Left ventricle myocardium inferior (tissue), 1 donor: ENCODE results near the gene SH3PXD2A. TPM values are rescaled to one million over a fixed set of nuclear protein-coding genes. Genes with fewer than 3 reads are reported as not detected.

Experiments used
- DNase-seq: peaks from one replicate; pipeline ENCODE4 v3.0.0-alpha.2; 2020
- H3K27ac ChIP-seq: fragments of 200-600 bp; replicated peaks from 2 replicates; pipeline ENCODE4 v1.8.0; 2021
- H3K27me3 ChIP-seq: fragments of 200-600 bp; 2 replicates; pipeline ENCODE4 v1.8.0; 2021; ENCODE audit warnings: low read depth
- H3K36me3 ChIP-seq: fragments of 200-600 bp; 2 replicates; pipeline ENCODE4 v1.8.0; 2021
- H3K4me1 ChIP-seq: fragments of 200-600 bp; 2 replicates; pipeline ENCODE4 v1.8.0; 2021
- H3K4me3 ChIP-seq: fragments of 200-600 bp; 2 replicates; pipeline ENCODE4 v1.8.0; 2021; ENCODE audit warnings: mild to moderate bottlenecking, moderate library complexity
- H3K9me3 ChIP-seq: fragments of 200-600 bp; replicated peaks from 2 replicates; pipeline ENCODE4 v1.8.0; 2021
- intact Hi-C: fragments of 100-400 bp; cut with micrococcal nuclease; formaldehyde crosslinking; loops from one replicate; pipeline ENCODE4 v1.11.0; 2022
- total RNA-seq: library from RNA; stranded (reverse); fragmentation: NEBNext Ultra II Directional; extraction: Animal tissue kit (Norgen Biotek cat#: 25700); gene quantifications from one replicate; pipeline ENCODE4 v1.2.1, GENCODE V29; 2021
- TF ChIP-seq, protein P1 (sequence below): fragments of 200-600 bp; IDR thresholded peaks from 2 replicates; pipeline ENCODE4 v1.8.0; 2021; ENCODE audit warnings: antibody characterized with exemption, mild to moderate bottlenecking, borderline replicate concordance
- donor health status: DM: no; HTN: yes; CAD: no; lungs with severe emphysema.

SH3PXD2A gene
- total RNA-seq, 1 donor from 2014 or later = 34.4 TPM

DNA sequence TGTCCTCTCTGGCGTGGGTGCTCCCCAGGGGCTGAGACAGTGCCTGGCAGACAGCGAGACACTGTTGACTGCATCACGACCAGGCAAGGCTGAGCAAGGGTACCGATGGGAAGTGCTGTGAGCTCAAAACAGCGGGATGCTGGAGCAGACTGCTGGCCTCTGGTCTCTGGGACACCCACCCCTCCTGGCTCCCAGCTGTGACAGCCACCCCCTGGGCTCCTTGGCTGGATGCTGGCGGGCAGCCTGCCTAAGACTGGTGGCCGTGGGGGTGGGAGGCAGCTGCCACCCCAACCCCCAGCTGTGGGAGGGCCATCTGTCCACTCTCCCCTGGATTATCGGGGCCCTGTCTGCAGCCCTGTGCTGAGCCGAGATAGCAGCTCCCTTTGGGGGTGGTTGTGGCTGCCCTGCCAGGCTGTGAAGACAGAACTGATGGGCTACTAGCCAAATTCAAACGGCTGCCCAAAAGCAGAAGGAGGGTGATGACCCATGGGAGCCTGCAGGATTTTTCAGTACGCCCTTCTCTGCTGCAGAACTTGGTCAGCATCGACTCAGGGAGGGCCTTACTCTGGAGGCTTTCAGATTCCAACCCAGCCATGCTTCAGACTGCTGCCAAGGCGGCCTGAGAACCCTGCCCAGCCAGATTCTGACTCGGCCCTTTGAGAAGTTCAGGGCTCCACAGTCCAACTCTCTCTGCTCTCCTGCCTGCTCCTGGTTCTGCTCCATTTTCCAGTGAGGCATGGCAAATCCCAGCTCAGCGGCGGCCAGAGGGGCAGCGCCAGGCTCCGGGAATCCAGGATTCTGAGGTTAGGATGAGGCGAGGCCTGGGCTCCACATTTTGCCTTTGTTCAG lies 236.6 kb downstream of the SH3PXD2A start:
- Histone ChIP-seq H3K27ac (peak overlapping the region; percentile 77), H3K27me3 (no peaks in the 10 kb centered on the region), H3K4me3 (no peak overlapping the region), H3K9me3 (no peaks in the 10 kb centered on the region), H3K4me1 (peaks cover 97% of the 10 kb centered on the region), H3K36me3 (peaks cover 16% of the 10 kb centered on the region)
- intact Hi-C loops = no loop called here
- TF ChIP-seq, protein P1, sequence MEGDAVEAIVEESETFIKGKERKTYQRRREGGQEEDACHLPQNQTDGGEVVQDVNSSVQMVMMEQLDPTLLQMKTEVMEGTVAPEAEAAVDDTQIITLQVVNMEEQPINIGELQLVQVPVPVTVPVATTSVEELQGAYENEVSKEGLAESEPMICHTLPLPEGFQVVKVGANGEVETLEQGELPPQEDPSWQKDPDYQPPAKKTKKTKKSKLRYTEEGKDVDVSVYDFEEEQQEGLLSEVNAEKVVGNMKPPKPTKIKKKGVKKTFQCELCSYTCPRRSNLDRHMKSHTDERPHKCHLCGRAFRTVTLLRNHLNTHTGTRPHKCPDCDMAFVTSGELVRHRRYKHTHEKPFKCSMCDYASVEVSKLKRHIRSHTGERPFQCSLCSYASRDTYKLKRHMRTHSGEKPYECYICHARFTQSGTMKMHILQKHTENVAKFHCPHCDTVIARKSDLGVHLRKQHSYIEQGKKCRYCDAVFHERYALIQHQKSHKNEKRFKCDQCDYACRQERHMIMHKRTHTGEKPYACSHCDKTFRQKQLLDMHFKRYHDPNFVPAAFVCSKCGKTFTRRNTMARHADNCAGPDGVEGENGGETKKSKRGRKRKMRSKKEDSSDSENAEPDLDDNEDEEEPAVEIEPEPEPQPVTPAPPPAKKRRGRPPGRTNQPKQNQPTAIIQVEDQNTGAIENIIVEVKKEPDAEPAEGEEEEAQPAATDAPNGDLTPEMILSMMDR = no peak
- DNase-seq = peak; percentile 67

DNA sequence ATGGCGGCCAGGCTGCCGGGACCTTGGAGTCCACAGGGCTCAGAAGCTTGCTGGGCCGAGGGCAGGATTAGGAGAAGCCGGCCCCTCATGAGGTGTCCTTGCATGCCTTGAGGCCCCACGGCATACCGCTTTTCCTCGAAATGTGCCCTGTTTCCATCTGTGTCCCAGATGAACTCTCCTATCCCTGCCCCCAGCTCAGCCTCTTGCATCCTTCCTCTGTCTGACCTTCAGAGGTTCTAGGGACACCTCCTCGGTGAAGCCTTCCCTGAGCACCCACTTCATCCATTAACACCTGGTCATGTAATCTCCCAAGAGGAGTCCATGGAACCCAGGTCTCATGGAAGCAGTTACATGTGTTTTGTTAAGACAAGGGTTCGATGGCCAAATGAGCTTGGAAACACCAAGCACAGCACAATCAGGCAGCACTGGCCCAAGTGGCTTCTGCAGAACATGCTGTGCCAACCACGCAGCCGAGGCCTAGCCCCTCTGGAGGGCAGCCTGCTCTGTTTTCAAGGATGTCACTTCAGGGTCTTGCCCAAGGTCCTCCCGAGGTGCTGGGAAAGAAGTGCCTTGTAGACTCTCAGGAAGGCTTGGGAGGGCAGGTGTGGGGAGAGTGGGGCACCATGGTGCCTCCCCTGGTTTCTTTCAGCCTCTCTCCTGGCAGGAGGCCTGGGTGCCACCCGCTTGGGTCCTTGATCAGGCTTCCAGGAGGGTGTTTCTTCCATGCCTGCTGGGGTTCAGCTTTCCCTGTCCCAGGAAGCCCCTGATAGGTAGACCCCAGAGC lies 237.6 kb downstream of the SH3PXD2A start:
- intact Hi-C loops = no loop called here
- DNase-seq = no peak
- Histone ChIP-seq H3K9me3 (no peaks in the 10 kb centered on the region), H3K27ac (peak overlapping the region; percentile 77), H3K27me3 (no peaks in the 10 kb centered on the region), H3K4me3 (no peak overlapping the region), H3K36me3 (peaks cover 26% of the 10 kb centered on the region), H3K4me1 (peaks cover 97% of the 10 kb centered on the region)
- TF ChIP-seq, protein P1 = no peak

GRCh38 chr10:103616705-103617601 lies 238.4 kb downstream of the SH3PXD2A start:
- peaks cover 97% of the 10 kb centered on the region for H3K4me1 ChIP-seq
- peak; percentile 75 for DNase-seq
- H3K27ac ChIP-seq = peak overlapping the region; percentile 77
- no peak overlapping the region for H3K4me3 ChIP-seq
- H3K27me3 ChIP-seq = no peaks in the 10 kb centered on the region
- no peaks in the 10 kb centered on the region for H3K9me3 ChIP-seq
- peaks cover 27% of the 10 kb centered on the region for H3K36me3 ChIP-seq
- intact Hi-C loops = no loop called here
- TF ChIP-seq, protein P1 = no peak

DNA sequence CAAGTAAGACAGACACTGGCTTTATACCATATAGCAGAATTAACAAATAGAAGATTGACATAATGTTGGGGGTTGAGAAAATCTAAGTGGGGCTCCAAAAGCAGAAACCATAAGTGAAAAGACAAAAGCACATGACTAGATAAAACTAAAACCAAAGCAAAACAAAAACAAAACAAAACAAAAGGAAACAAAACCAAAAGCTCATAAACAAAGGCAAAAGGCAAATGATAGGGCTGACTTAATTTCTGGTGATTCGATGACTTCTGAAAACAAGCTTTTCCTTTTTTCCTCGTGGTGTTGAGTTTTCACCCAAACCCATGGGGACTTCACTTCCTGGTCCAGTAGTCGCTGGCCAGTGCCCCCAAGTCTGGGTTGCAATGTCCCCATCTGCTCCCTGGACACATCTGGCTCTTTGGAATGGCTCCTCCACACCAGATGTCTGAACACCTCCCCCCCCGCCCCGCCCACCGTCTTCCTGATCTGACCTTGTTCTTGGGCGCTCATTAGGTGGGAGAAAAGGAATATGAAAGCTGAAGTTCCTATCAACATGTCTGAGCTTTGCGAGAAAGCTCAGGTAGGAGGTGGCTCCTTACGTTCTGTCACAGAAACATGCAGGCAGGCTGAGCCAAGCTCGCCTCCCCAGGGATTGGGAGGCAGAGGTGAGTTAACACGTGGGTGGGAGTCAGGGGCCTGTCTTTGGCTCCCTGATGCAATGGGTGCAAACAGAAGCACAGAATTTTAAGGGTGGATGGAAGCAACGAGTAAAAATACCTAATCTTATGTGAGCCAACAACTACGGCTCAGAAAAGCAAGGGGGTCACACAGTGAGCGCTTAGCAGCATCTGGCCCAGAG lies 240.8 kb downstream of the SH3PXD2A start:
- Histone ChIP-seq H3K36me3 (peaks cover 41% of the 10 kb centered on the region), H3K9me3 (no peaks in the 10 kb centered on the region), H3K4me1 (peaks cover 90% of the 10 kb centered on the region), H3K4me3 (no peak overlapping the region), H3K27ac (peak overlapping the region; percentile 73), H3K27me3 (no peaks in the 10 kb centered on the region)
- no peak for DNase-seq
- TF ChIP-seq, protein P1 = no peak
- intact Hi-C loops = no loop called here
